PC-3 (cell line): ENCODE measurements around the gene MACROD2. TPM values are rescaled to one million over a fixed set of nuclear protein-coding genes. Genes with fewer than 3 reads are reported as not detected.

ENCODE experiments used
- ATAC-seq: fragments of 200-7000 bp; cut with Tn5 transposase; 2 replicates; pipeline ENCODE4 v1.9.1; 2020; ENCODE audit warnings: mild to moderate bottlenecking, moderate library complexity
- BruUV-seq: library from RNA; stranded (reverse); fragments of 400-500 nt; replicated peaks from 2 replicates; lab custom pipeline; 2021; lab: Mats Ljungman, UMichigan
- CTCF ChIA-PET: fragments of 300-600 bp; sonication (Branson Sonifier 250); formaldehyde crosslinking; loops from one replicate; lab custom pipeline; 2022; ENCODE audit warnings: antibody characterized with exemption; lab: Charles Lee
- POLR2A ChIA-PET: fragments of 300-600 bp; sonication (Branson Sonifier 250); formaldehyde crosslinking; loops from one replicate; lab custom pipeline; 2022; ENCODE audit warnings: antibody characterized with exemption; ENCODE audit not compliant: unreplicated experiment; lab: Charles Lee
- DNase-seq: peaks from one replicate; pipeline ENCODE4 v3.0.0-alpha.2; 2015
- H2AFZ ChIP-seq: fragments of 300-600 bp; sonication (generic); 2 replicates; pipeline ENCODE4 v1.6.0; 2016; ENCODE audit warnings: antibody characterized with exemption, low read length
- H3F3A ChIP-seq: fragments of 300-600 bp; sonication (generic); one replicate; pipeline ENCODE4 v1.6.0; 2017; ENCODE audit warnings: antibody characterized with exemption, low read length, control low read depth, mild to moderate bottlenecking; ENCODE audit not compliant: unreplicated experiment
- H3K27ac ChIP-seq: fragments of 300-600 bp; sonication (generic); 2 replicates; pipeline ENCODE4 v1.5.1; 2016; ENCODE audit warnings: mild to moderate bottlenecking, low read length
- H3K27me3 ChIP-seq: fragments of 300-600 bp; sonication (generic); 2 replicates; pipeline ENCODE4 v1.6.1; 2016; ENCODE audit warnings: low read length, mixed read lengths
- H3K36me3 ChIP-seq: fragments of 300-600 bp; sonication (generic); 2 replicates; pipeline ENCODE4 v1.6.1; 2016; ENCODE audit warnings: low read depth, mixed run types, low read length, mixed read lengths
- H3K4me1 ChIP-seq: fragments of 300-600 bp; sonication (generic); 2 replicates; pipeline ENCODE4 v1.5.1; 2016; ENCODE audit warnings: low read length; ENCODE audit not compliant: insufficient read depth
- H3K4me2 ChIP-seq: fragments of 300-600 bp; sonication (generic); 2 replicates; pipeline ENCODE4 v1.6.0; 2016; ENCODE audit warnings: low read length
- H3K4me3 ChIP-seq: fragments of 300-600 bp; sonication (generic); 2 replicates; pipeline ENCODE4 v1.5.1; 2016; ENCODE audit warnings: mild to moderate bottlenecking, low read length, mixed read lengths
- H3K79me2 ChIP-seq: fragments of 300-600 bp; sonication (generic); 2 replicates; pipeline ENCODE4 v1.6.1; 2017; ENCODE audit warnings: low read length, mixed read lengths
- H3K9ac ChIP-seq: fragments of 300-600 bp; sonication (generic); 2 replicates; pipeline ENCODE4 v1.6.0; 2016; ENCODE audit warnings: mild to moderate bottlenecking, low read length
- H3K9me2 ChIP-seq: fragments of 300-600 bp; sonication (generic); replicated peaks from 2 replicates; pipeline ENCODE4 v1.6.1; 2016; ENCODE audit warnings: mixed run types, low read length, mixed read lengths
- H3K9me3 ChIP-seq: fragments of 300-600 bp; sonication (generic); 2 replicates; pipeline ENCODE4 v1.6.1; 2016; ENCODE audit warnings: low read length, mixed read lengths
- H4K20me1 ChIP-seq: fragments of 300-600 bp; sonication (generic); 2 replicates; pipeline ENCODE4 v1.6.1; 2016; ENCODE audit warnings: low read length, mixed read lengths
- EZH2 ChIP-seq: fragments of 300-600 bp; sonication (generic); IDR thresholded peaks from one replicate; pipeline ENCODE4 v1.6.1; 2017; ENCODE audit warnings: antibody characterized with exemption, mild to moderate bottlenecking, low read length; ENCODE audit not compliant: unreplicated experiment
- EZH2phosphoT487 ChIP-seq: fragments of 300-600 bp; sonication (generic); IDR thresholded peaks from 2 replicates; pipeline ENCODE4 v1.6.1; 2018; ENCODE audit warnings: mild to moderate bottlenecking, antibody characterized with exemption, low read length, borderline replicate concordance
- intact Hi-C: fragments of 100-400 bp; cut with micrococcal nuclease; formaldehyde crosslinking; loops from 2 replicates; pipeline ENCODE4 v1.9.0; 2023
- total RNA-seq: library from RNA; depleted of rRNA; stranded (reverse); fragments of >200 nt; gene quantifications from 2 replicates; pipeline ENCODE4 v1.2.3, GENCODE V29; 2014
- TF ChIP-seq, protein P1 (sequence below): fragments of 300-600 bp; sonication (generic); conservative IDR thresholded peaks from 2 replicates; pipeline ENCODE4 v1.5.1; 2017; ENCODE audit warnings: antibody characterized with exemption, low read depth, mild to moderate bottlenecking, low read length

The MACROD2 gene
- total RNA-seq, 1 experiment from 2014 or later: 3.1 TPM

DNA sequence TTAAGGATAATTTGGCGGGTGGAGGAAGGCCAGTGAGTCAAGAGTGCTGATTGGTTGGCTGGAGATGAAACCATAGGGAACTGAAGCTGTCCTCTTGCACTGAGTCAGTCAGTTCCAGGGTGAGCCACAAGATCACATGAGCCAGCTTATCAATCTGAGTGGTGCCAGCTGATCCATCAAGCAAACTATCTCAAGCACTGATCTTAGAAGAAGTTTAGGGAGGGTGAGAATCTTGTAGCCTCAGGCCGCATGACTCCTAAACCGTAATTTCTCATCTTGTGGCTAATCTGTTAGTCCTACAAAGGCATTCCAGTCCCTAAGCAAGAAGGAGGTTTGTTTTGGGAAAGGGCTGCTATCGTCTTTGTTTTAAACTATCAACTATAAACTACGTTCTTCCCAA is 1623.6 kb downstream of the MACROD2 start:
- Histone ChIP-seq H3K27ac (no peak overlapping the region), H3K36me3 (no peaks in the 10 kb centered on the region), H3K9ac (no peak overlapping the region), H3K4me1 (no peaks in the 10 kb centered on the region), H3K9me3 (no peaks in the 10 kb centered on the region), H2AFZ (no peak overlapping the region), H3F3A (no peaks in the 10 kb centered on the region), H3K4me3 (no peak overlapping the region), H3K4me2 (no peak overlapping the region), H3K9me2 (no peaks in the 10 kb centered on the region), H3K79me2 (no peaks in the 10 kb centered on the region), H3K27me3 (no peaks in the 10 kb centered on the region), H4K20me1 (no peaks in the 10 kb centered on the region)
- POLR2A ChIA-PET: no interaction called here
- CTCF ChIA-PET: no interaction called here
- DNase-seq (peak; percentile 35), ATAC-seq (no peak)
- TF ChIP-seq, protein P1, sequence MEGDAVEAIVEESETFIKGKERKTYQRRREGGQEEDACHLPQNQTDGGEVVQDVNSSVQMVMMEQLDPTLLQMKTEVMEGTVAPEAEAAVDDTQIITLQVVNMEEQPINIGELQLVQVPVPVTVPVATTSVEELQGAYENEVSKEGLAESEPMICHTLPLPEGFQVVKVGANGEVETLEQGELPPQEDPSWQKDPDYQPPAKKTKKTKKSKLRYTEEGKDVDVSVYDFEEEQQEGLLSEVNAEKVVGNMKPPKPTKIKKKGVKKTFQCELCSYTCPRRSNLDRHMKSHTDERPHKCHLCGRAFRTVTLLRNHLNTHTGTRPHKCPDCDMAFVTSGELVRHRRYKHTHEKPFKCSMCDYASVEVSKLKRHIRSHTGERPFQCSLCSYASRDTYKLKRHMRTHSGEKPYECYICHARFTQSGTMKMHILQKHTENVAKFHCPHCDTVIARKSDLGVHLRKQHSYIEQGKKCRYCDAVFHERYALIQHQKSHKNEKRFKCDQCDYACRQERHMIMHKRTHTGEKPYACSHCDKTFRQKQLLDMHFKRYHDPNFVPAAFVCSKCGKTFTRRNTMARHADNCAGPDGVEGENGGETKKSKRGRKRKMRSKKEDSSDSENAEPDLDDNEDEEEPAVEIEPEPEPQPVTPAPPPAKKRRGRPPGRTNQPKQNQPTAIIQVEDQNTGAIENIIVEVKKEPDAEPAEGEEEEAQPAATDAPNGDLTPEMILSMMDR: no peak
- TF ChIP-seq EZH2phosphoT487 (no peak), EZH2 (no peak)
- intact Hi-C loops: no loop called here
- no TSS peak for BruUV-seq

DNA sequence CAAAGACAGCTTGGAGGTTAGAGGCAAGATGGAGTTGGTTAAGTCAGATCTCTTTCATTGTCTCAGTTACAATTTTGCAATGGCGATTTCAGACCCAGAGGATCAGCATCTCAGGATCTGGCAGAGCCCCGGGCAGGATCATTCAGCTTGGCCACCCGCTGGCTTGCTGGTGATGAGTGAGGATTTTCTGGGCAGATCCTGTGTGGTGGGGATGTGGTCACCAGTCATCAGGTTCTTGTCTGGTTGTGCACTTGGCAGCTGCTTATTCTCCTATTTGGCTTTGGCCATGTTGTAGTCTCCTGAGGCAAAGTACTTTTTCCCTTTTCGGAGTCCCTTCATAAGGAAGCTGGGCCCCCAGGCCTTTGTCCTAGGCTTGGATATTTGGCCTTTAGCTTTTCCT is 1624.0 kb downstream of the MACROD2 start:
- Histone ChIP-seq H4K20me1 (no peaks in the 10 kb centered on the region), H3K27ac (no peak overlapping the region), H3K9ac (no peak overlapping the region), H3K4me1 (no peaks in the 10 kb centered on the region), H3K9me3 (no peaks in the 10 kb centered on the region), H3K36me3 (no peaks in the 10 kb centered on the region), H3F3A (no peaks in the 10 kb centered on the region), H3K79me2 (no peaks in the 10 kb centered on the region), H3K9me2 (no peaks in the 10 kb centered on the region), H3K4me2 (no peak overlapping the region), H3K27me3 (no peaks in the 10 kb centered on the region), H3K4me3 (no peak overlapping the region), H2AFZ (no peak overlapping the region)
- intact Hi-C loops: no loop called here
- POLR2A ChIA-PET: no interaction called here
- DNase-seq (no peak), ATAC-seq (no peak)
- TF ChIP-seq, protein P1: no peak
- TF ChIP-seq EZH2: no peak
- no peak for TF ChIP-seq EZH2phosphoT487
- BruUV-seq: no TSS peak
- CTCF ChIA-PET: no interaction called here

DNA sequence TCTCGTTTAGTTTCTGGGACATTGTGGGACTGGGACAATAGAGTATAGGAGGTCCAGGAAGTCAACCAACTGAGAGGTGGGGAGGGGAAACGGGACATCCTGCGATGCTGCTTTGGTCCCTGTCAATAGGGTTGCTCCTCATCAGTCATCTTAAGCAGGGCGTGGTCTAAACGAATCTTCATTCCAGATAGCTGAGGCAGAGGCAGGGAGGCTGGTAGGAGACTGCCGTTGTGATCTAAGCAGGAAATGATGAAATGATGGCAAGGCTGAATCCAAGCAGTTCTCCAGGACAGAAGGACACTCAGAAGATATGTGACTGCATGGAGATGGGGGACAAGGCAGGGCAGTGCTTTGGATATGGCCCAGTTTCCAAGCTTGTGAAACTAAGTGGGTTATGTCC is 1624.5 kb downstream of the MACROD2 start:
- POLR2A ChIA-PET: no interaction called here
- peak; percentile 18 for DNase-seq
- H3K4me2 ChIP-seq: no peak overlapping the region
- no peaks in the 10 kb centered on the region for H3K79me2 ChIP-seq
- no peak overlapping the region for H3K9ac ChIP-seq
- no peaks in the 10 kb centered on the region for H4K20me1 ChIP-seq
- ATAC-seq: no peak
- no peaks in the 10 kb centered on the region for H3K27me3 ChIP-seq
- no peaks in the 10 kb centered on the region for H3K9me3 ChIP-seq
- no peaks in the 10 kb centered on the region for H3K36me3 ChIP-seq
- H3F3A ChIP-seq: no peaks in the 10 kb centered on the region
- no peak overlapping the region for H3K27ac ChIP-seq
- intact Hi-C loops: no loop called here
- no TSS peak for BruUV-seq
- TF ChIP-seq, protein P1: no peak
- H3K9me2 ChIP-seq: no peaks in the 10 kb centered on the region
- no peak overlapping the region for H2AFZ ChIP-seq
- CTCF ChIA-PET: no interaction called here
- no peaks in the 10 kb centered on the region for H3K4me1 ChIP-seq
- no peak overlapping the region for H3K4me3 ChIP-seq
